SU-DHL-6 (cell line): Measurements from ENCODE around the gene KNOP1.

Experiments
- H2AFZ ChIP-seq: fragments of 200-600 bp; sonication (generic); 2 replicates; pipeline ENCODE4 v1.6.1; 2014; ENCODE audit warnings: low read depth, mild to moderate bottlenecking, moderate library complexity, mixed read lengths, antibody characterized with exemption, low read length; ENCODE audit not compliant: severe bottlenecking
- H3F3A ChIP-seq: fragments of 200-600 bp; shearing (Covaris generic); 2 replicates; pipeline ENCODE4 v1.6.0; 2016; ENCODE audit warnings: antibody characterized with exemption, mild to moderate bottlenecking; ENCODE audit not compliant: insufficient read depth
- H3K27ac ChIP-seq: fragments of 200-600 bp; sonication (generic); 2 replicates; pipeline ENCODE4 v1.5.1; 2016; ENCODE audit warnings: low read depth, mild to moderate bottlenecking, low read length, moderate library complexity, mixed read lengths
- H3K27me3 ChIP-seq: fragments of 200-600 bp; sonication (generic), shearing (Covaris generic); 2 replicates; pipeline ENCODE4 v1.6.0; 2014; ENCODE audit warnings: mild to moderate bottlenecking, low read length
- H3K36me3 ChIP-seq: fragments of 200-600 bp; sonication (generic); 2 replicates; pipeline ENCODE4 v1.6.1; 2014; ENCODE audit warnings: mild to moderate bottlenecking, low read length, mixed read lengths
- H3K4me2 ChIP-seq: fragments of 300-600, 200-600 bp; shearing (Covaris generic), sonication (generic); 2 replicates; pipeline ENCODE4 v1.6.0; 2014; ENCODE audit warnings: low read length, low read depth, mild to moderate bottlenecking; ENCODE audit not compliant: poor library complexity, severe bottlenecking
- H3K4me3 ChIP-seq: fragments of 200-600 bp; sonication (generic); 2 replicates; pipeline ENCODE4 v1.5.1; 2014; ENCODE audit warnings: antibody characterized with exemption, low read length, mild to moderate bottlenecking, mixed read lengths; ENCODE audit not compliant: insufficient read depth, poor library complexity, severe bottlenecking
- H3K79me2 ChIP-seq: fragments of 200-600 bp; sonication (generic); 2 replicates; pipeline ENCODE4 v1.6.1; 2014; ENCODE audit warnings: mild to moderate bottlenecking, low read length, moderate library complexity; ENCODE audit not compliant: insufficient read depth
- H3K9ac ChIP-seq: fragments of 200-600 bp; sonication (generic); 2 replicates; pipeline ENCODE4 v1.7.0; 2014; ENCODE audit warnings: mild to moderate bottlenecking, low read length
- H3K9me2 ChIP-seq: fragments of 200-600 bp; sonication (generic); replicated peaks from 2 replicates; pipeline ENCODE4 v1.6.1; 2014; ENCODE audit warnings: low read length; ENCODE audit not compliant: insufficient read depth
- H3K9me3 ChIP-seq: fragments of 200-600 bp; sonication (generic); 2 replicates; pipeline ENCODE4 v1.6.1; 2014; ENCODE audit warnings: low read length, mixed read lengths; ENCODE audit not compliant: insufficient read depth
- H4K20me1 ChIP-seq: fragments of 200-600 bp; sonication (generic); 2 replicates; pipeline ENCODE4 v1.6.1; 2014; ENCODE audit warnings: low read depth, mild to moderate bottlenecking, antibody characterized with exemption, low read length, moderate library complexity, mixed read lengths
- CTCF ChIP-seq: fragments of 200-600 bp; sonication (generic); IDR thresholded peaks from one replicate; pipeline ENCODE4 v1.5.1; 2017; ENCODE audit warnings: antibody characterized with exemption, mild to moderate bottlenecking, low read length, moderate library complexity; ENCODE audit not compliant: insufficient read depth, poor library complexity, severe bottlenecking
- EZH2phosphoT487 ChIP-seq: fragments of 200-600 bp; sonication (generic), shearing (Covaris generic); conservative IDR thresholded peaks from 2 replicates; pipeline ENCODE4 v1.6.1; 2018; ENCODE audit warnings: mild to moderate bottlenecking, antibody characterized with exemption, low read length, moderate library complexity, mixed read lengths

Gene KNOP1

DNA sequence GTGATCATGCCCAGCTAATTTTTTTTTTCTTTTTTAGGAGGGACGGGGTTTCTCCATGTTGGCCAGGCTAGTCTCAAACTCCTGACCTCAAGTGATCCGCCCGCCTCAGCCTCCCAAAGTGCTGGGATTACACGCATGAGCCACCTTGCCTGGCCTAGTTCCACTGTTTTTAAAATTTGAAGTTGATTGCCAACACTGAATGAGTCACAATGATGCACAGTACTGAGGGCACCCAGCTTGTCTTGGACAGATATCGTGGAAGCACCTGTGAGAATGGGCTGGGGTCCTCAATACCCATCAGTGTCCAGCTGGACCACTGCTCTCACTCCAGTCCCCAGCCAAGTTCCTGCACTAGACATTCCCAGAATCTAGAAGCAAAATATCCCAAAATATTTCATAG, 2.5 kb downstream of the KNOP1 start:
- Histone ChIP-seq H3K4me3 (no peak overlapping the region), H3K27me3 (no peaks in the 10 kb centered on the region), H3K9me3 (no peaks in the 10 kb centered on the region), H3K9ac (no peak overlapping the region), H4K20me1 (no peaks in the 10 kb centered on the region), H3F3A (no peaks in the 10 kb centered on the region), H3K27ac (no peak overlapping the region), H3K36me3 (no peaks in the 10 kb centered on the region), H3K9me2 (no peaks in the 10 kb centered on the region), H3K4me2 (no peak overlapping the region), H3K79me2 (peaks cover 32% of the 10 kb centered on the region), H2AFZ (no peak overlapping the region)
- TF ChIP-seq CTCF (no peak), EZH2phosphoT487 (no peak)

- no peak overlapping the region for H2AFZ ChIP-seq
- no peaks in the 10 kb centered on the region for H3K36me3 ChIP-seq
- H3K79me2 ChIP-seq: peaks cover 32% of the 10 kb centered on the region
- H3K27me3 ChIP-seq: no peaks in the 10 kb centered on the region
- H3K27ac ChIP-seq: no peak overlapping the region
- TF ChIP-seq CTCF (no peak), EZH2phosphoT487 (no peak)
- H4K20me1 ChIP-seq: no peaks in the 10 kb centered on the region
- no peak overlapping the region for H3K9ac ChIP-seq
- H3F3A ChIP-seq: no peaks in the 10 kb centered on the region
- no peaks in the 10 kb centered on the region for H3K9me3 ChIP-seq
- no peak overlapping the region for H3K4me2 ChIP-seq
- no peak overlapping the region for H3K4me3 ChIP-seq
- no peaks in the 10 kb centered on the region for H3K9me2 ChIP-seq
These were observed 4.3 kb downstream of the KNOP1 start for GRCh38 chr16:19713697-19714096.

DNA sequence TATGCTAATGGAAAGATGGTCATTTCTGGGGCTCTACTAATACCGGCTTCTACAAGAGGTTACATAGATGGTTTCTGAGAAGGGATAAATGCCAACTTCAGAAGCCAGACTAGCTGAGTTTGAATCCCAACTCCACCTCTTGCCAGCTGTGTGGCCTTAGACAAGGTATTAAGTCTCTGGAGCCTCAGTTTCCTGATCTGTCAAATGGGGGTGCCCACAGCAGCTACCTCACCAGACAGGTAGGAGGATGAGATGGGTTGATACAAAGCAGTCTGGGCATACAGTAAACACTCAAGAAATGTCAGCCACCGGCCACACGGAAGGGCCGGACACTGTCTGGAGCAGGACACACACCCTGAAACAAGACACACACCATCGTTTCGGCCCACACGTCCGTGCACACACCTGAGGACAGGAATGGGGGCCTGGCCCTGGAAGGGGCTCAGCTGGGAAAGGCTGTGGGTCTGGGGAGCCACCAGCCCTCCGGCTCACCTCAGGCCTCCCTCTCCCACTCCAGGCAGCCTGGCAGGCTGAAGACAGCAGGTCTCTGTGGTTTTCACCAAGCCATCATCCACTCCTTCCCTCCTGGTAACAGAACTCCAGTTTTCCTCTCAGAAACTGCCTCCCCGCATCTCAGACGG, 5.5 kb downstream of the KNOP1 start:
- H3F3A ChIP-seq: no peaks in the 10 kb centered on the region
- H3K36me3 ChIP-seq: no peaks in the 10 kb centered on the region
- TF ChIP-seq EZH2phosphoT487 (no peak), CTCF (no peak)
- no peak overlapping the region for H3K4me2 ChIP-seq
- H3K4me3 ChIP-seq: no peak overlapping the region
- H3K27me3 ChIP-seq: no peaks in the 10 kb centered on the region
- H4K20me1 ChIP-seq: no peaks in the 10 kb centered on the region
- no peak overlapping the region for H3K9ac ChIP-seq
- peaks cover 29% of the 10 kb centered on the region for H3K79me2 ChIP-seq
- no peaks in the 10 kb centered on the region for H3K9me2 ChIP-seq
- H3K27ac ChIP-seq: no peak overlapping the region
- no peaks in the 10 kb centered on the region for H3K9me3 ChIP-seq
- no peak overlapping the region for H2AFZ ChIP-seq
